ENCODE results near the gene ELOVL4. TPM values are rescaled to one million over a fixed set of nuclear protein-coding genes. Genes with fewer than 3 reads are reported as not detected.

Gene ELOVL4
- total RNA-seq, 4 donors from 2014 or later = 0.38 to 1.5 (median 0.95) TPM

GRCh38 chr6:79981652-79982051 is 34.3 kb upstream of the ELOVL4 start:
- TF ChIP-seq, protein P1, sequence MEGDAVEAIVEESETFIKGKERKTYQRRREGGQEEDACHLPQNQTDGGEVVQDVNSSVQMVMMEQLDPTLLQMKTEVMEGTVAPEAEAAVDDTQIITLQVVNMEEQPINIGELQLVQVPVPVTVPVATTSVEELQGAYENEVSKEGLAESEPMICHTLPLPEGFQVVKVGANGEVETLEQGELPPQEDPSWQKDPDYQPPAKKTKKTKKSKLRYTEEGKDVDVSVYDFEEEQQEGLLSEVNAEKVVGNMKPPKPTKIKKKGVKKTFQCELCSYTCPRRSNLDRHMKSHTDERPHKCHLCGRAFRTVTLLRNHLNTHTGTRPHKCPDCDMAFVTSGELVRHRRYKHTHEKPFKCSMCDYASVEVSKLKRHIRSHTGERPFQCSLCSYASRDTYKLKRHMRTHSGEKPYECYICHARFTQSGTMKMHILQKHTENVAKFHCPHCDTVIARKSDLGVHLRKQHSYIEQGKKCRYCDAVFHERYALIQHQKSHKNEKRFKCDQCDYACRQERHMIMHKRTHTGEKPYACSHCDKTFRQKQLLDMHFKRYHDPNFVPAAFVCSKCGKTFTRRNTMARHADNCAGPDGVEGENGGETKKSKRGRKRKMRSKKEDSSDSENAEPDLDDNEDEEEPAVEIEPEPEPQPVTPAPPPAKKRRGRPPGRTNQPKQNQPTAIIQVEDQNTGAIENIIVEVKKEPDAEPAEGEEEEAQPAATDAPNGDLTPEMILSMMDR (IDR thresholded peaks at IDR 0.05; ENCODE audit: low read depth) = no peak

- TF ChIP-seq, protein P1 (IDR thresholded peaks at IDR 0.05; ENCODE audit: low read depth) = no peak
Measured at GRCh38 chr6:79971193-79971592, 23.8 kb upstream of the ELOVL4 start.

DNA sequence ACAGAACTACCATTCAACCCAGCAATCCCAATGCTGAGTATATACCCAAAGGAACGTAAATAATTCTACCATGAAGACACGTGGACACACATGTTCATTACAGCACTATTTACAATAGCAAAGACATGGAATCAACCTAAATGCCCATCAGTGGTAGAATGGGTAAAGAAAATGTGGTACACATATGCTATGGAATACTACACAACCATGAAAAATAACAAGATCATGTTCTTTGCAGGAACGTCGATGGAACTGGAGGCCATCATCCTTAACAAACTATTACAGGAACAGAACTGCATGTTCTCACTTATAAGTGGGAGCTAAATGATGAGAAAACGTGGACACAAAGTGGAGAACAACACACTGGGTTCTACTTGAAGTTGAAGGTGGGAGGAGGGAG is 22.4 kb upstream of the ELOVL4 start:
- TF ChIP-seq, protein P1 (IDR thresholded peaks at IDR 0.05; ENCODE audit: low read depth) = no peak

DNA sequence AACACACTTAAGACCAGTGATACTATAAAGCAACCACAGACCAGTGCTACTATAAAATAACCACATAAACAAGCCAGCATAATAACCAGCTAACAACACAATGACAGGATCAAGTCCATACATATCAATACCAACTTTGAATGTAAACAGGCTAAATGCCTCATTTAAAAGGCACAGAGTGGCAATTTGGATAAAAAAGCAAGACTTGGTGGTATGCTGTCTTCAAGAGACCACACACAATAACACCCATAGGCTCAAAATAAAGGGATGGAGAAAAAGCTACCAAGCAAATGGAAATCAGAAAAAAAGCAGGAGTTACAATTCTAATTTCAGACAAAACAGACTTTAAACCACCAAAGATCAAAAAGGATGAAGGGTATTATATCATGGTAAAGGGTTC is 19.8 kb upstream of the ELOVL4 start:
- TF ChIP-seq, protein P1 (IDR thresholded peaks at IDR 0.05; ENCODE audit: low read depth) = no peak

GRCh38 chr6:79964607-79965081 is 17.3 kb upstream of the ELOVL4 start:
- TF ChIP-seq, protein P1 (IDR thresholded peaks at IDR 0.05; ENCODE audit: low read depth) = no peak

GRCh38 chr6:79954849-79955248 is 7.5 kb upstream of the ELOVL4 start:
- TF ChIP-seq, protein P1 (IDR thresholded peaks at IDR 0.05; ENCODE audit: low read depth) = no peak

- TF ChIP-seq, protein P1 (IDR thresholded peaks at IDR 0.05; ENCODE audit: low read depth) = no peak
Measured at GRCh38 chr6:79949233-79949632, 1.9 kb upstream of the ELOVL4 start.

Measured in subcutaneous adipose tissue (tissue), 4 donors.